Right lung (tissue), 5 donors: ENCODE data around the gene PRELID3B. TPM values are rescaled to one million over a fixed set of nuclear protein-coding genes. Genes with fewer than 3 reads are reported as not detected.

ENCODE experiments used
- polyA plus RNA-seq, 5 donors: library from polyadenylated mRNA; unstranded; fragments of 120-200 nt; gene quantifications; one replicate each; pipeline versions ENCODE4 v1.2.1 to v1.2.3, GENCODE V29; 2013; ENCODE audit warnings: inconsistent platforms in 1 of 5, low replicate concordance in 1 of 5; ENCODE audit not compliant: insufficient read length in 5 of 5, insufficient read depth in 1 of 5

Gene PRELID3B
- polyA plus RNA-seq, 5 donors: 46.3 to 66.9 (median 55.5) TPM

Other genes starting within 250 kb of the PRELID3B start
- under 1 TPM; 0.55 to 0.89 (median 0.82) TPM for gene GNAS-AS1, start 191.9 kb downstream of the PRELID3B start, polyA plus RNA-seq
- gene GNAS, start 190.1 kb downstream of the PRELID3B start, polyA plus RNA-seq: 1,000 to 10,000 TPM; 1,613 to 2,188 (median 1,845) TPM
- gene NELFCD, start 61.5 kb downstream of the PRELID3B start, polyA plus RNA-seq: 100 to 1,000 TPM; 102 to 120 (median 109) TPM
- gene CTSZ, start 35.5 kb downstream of the PRELID3B start, polyA plus RNA-seq: 100 to 1,000 TPM in 3 of 5 donors, 10 to 100 TPM in 2; 88.8 to 112 (median 111) TPM
- 1 to 10 TPM; 3.1 to 5.7 (median 4.4) TPM for gene TUBB1, start 23.4 kb downstream of the PRELID3B start, polyA plus RNA-seq
- gene ATP5F1E, start 10.5 kb downstream of the PRELID3B start, polyA plus RNA-seq: 100 to 1,000 TPM; 156 to 213 (median 203) TPM
- gene ZNF831, start 121.0 kb upstream of the PRELID3B start, polyA plus RNA-seq: under 1 TPM; 0.13 to 0.15 (median 0.15) TPM